DOHH2 (cell line): ENCODE measurements around the gene UBAC2.

Source experiments
- EZH2phosphoT487 ChIP-seq: fragments of 200-600 bp; sonication (generic); IDR thresholded peaks from 2 replicates; pipeline ENCODE4 v1.6.1; 2017; ENCODE audit warnings: borderline replicate concordance, mild to moderate bottlenecking, antibody characterized with exemption, low read length, moderate library complexity, mixed read lengths
- TF ChIP-seq, protein P1 (sequence below): fragments of 200-600 bp; sonication (generic); IDR thresholded peaks from one replicate; pipeline ENCODE4 v1.5.1; 2014; ENCODE audit warnings: antibody characterized with exemption, mild to moderate bottlenecking, low read depth, low read length; ENCODE audit not compliant: poor library complexity, severe bottlenecking

DNA sequence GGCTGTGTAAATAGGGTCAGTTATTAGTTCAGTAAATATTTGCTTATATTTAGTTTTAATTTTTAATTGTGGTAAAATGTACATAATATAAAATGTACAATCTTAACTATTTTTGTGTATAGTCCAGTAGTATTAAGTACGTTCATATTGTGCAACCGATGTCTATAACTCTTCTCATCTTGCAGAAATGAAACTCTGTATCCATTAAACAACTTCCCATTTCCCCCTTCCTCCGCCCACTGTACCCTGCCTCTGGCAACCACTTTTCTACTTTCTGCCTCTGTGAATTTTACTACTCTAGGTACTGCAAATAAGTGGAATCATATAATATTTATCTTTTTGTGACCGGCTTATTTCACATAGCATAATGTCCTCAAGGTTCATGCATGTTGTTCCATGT is 24.4 kb downstream of the UBAC2 start:
- TF ChIP-seq, protein P1, sequence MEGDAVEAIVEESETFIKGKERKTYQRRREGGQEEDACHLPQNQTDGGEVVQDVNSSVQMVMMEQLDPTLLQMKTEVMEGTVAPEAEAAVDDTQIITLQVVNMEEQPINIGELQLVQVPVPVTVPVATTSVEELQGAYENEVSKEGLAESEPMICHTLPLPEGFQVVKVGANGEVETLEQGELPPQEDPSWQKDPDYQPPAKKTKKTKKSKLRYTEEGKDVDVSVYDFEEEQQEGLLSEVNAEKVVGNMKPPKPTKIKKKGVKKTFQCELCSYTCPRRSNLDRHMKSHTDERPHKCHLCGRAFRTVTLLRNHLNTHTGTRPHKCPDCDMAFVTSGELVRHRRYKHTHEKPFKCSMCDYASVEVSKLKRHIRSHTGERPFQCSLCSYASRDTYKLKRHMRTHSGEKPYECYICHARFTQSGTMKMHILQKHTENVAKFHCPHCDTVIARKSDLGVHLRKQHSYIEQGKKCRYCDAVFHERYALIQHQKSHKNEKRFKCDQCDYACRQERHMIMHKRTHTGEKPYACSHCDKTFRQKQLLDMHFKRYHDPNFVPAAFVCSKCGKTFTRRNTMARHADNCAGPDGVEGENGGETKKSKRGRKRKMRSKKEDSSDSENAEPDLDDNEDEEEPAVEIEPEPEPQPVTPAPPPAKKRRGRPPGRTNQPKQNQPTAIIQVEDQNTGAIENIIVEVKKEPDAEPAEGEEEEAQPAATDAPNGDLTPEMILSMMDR = no peak
- TF ChIP-seq EZH2phosphoT487 = no peak
